K562 (cell line): ENCODE results near the gene PGP. TPM values are rescaled to one million over a fixed set of nuclear protein-coding genes. Genes with fewer than 3 reads are reported as not detected.

Experiments used
- ATAC-seq: fragments of 200-7000 bp; cut with Tn5 transposase; 3 replicates; pipeline ENCODE4 v1.9.1; 2020; ENCODE audit warnings: moderate library complexity
- BruUV-seq: library from RNA; stranded (reverse); fragments of 400-500 nt; replicated peaks from 2 replicates; lab custom pipeline; 2021; lab: Mats Ljungman, UMichigan
- CTCF ChIA-PET: fragments of 300-600 bp; formaldehyde crosslinking; extraction: SDS; loops from one replicate; lab custom pipeline; 2021; ENCODE audit warnings: low intra/inter-chr PET ratio; lab: Yijun Ruan, JAX
- POLR2A ChIA-PET: fragments of 300-600, 350-650 bp; sonication (Branson Sonifier 250); formaldehyde crosslinking; extraction: SDS; loops from one replicate; lab custom pipeline; 2021; ENCODE audit warnings: antibody characterized with exemption, inconsistent platforms; lab: Yijun Ruan, JAX
- DNase-seq, 4 experiments: peaks; one replicate each; pipeline versions ENCODE4 v3.0.0 to v3.0.0-alpha.2; 2011 to 2018; ENCODE audit warnings: low spot score in 3 of 4, mixed read lengths in 3 of 4; ENCODE audit errors: extremely low read depth in 1 of 4
- FAIRE-seq: peaks from 2 replicates; lab custom pipeline; 2011; peaks lifted over from hg19 to GRCh38; lab: Jason Lieb, UNC
- H2AFZ ChIP-seq: 2 replicates; pipeline ENCODE4 v1.6.0; 2011; ENCODE audit warnings: low read depth, low read length, control low read depth, inconsistent platforms
- H3K27ac ChIP-seq: fragments of 200-600 bp; 3 replicates; pipeline ENCODE4 v1.8.0; 2011; ENCODE audit warnings: low read depth, mild to moderate bottlenecking, control low read depth, inconsistent platforms, low read length, moderate library complexity, mixed read lengths; ENCODE audit errors: extremely low read depth
- H3K27me3 ChIP-seq, 2 experiments: fragments of 300-600 bp in 1 of 2; 2 replicates in 1 of 2; 3 replicates in 1 of 2; pipeline versions ENCODE4 v1.6.0 to v1.8.0; 2011; ENCODE audit warnings: inconsistent platforms in 2 of 2, low read length in 2 of 2, mild to moderate bottlenecking in 1 of 2, mixed read lengths in 1 of 2, moderate library complexity in 1 of 2; ENCODE audit not compliant: control insufficient read depth in 2 of 2, insufficient read depth in 2 of 2
- H3K36me3 ChIP-seq: fragments of 300-600 bp; 3 replicates; pipeline ENCODE4 v1.8.0; 2011; ENCODE audit warnings: mild to moderate bottlenecking, low read length, inconsistent platforms; ENCODE audit not compliant: control insufficient read depth, insufficient read depth
- H3K4me1 ChIP-seq, 2 experiments: fragments of 200-600 bp in 1 of 2; replicated peaks in 1 of 2; 2 replicates in 1 of 2; 3 replicates in 1 of 2; pipeline versions ENCODE4 v1.5.1 to v1.8.0; 2011; ENCODE audit warnings: inconsistent platforms in 2 of 2, low read length in 2 of 2, mild to moderate bottlenecking in 1 of 2, mixed read lengths in 1 of 2, moderate library complexity in 1 of 2; ENCODE audit not compliant: control insufficient read depth in 2 of 2, insufficient read depth in 2 of 2
- H3K4me2 ChIP-seq: 2 replicates; pipeline ENCODE4 v1.6.1; 2011; ENCODE audit warnings: low read length, control low read depth, inconsistent platforms, mixed read lengths; ENCODE audit not compliant: insufficient read depth
- H3K4me3 ChIP-seq: fragments of 200-600 bp; sonication (generic), shearing (Covaris generic); 2 replicates; pipeline ENCODE4 v1.5.1; 2016; ENCODE audit warnings: control low read depth, inconsistent platforms
- H3K79me2 ChIP-seq: fragments of 200-600 bp; 3 replicates; pipeline ENCODE4 v1.8.0; 2011; ENCODE audit warnings: low read length, inconsistent platforms; ENCODE audit not compliant: control insufficient read depth, insufficient read depth
- H3K9ac ChIP-seq, 2 experiments: 2 replicates each; pipeline versions ENCODE4 v1.6.0 to v1.6.1; 2011; ENCODE audit warnings: low read depth in 2 of 2, low read length in 2 of 2, control low read depth in 1 of 2, inconsistent platforms in 1 of 2, mild to moderate bottlenecking in 1 of 2, mixed read lengths in 1 of 2; ENCODE audit not compliant: insufficient read depth in 1 of 2
- H3K9me1 ChIP-seq: one replicate; pipeline ENCODE4 v1.6.0; 2011; ENCODE audit warnings: inconsistent platforms, mild to moderate bottlenecking, low read length, moderate library complexity; ENCODE audit not compliant: control insufficient read depth, insufficient read depth
- H3K9me3 ChIP-seq: replicated peaks from 2 replicates; pipeline ENCODE4 v1.5.1; 2011; ENCODE audit warnings: low read depth, low read length, inconsistent platforms; ENCODE audit not compliant: control insufficient read depth, insufficient read depth
- H4K20me1 ChIP-seq: replicated peaks from 2 replicates; pipeline ENCODE4 v1.6.1; 2011; ENCODE audit warnings: low read length, inconsistent platforms, mixed read lengths; ENCODE audit not compliant: control insufficient read depth, insufficient read depth
- EWSR1 ChIP-seq: fragments of 450-650 bp; IDR thresholded peaks from 2 replicates; pipeline ENCODE4 v1.6.1; 2018; ENCODE audit warnings: borderline replicate concordance, mild to moderate bottlenecking, low read depth, moderate library complexity; ENCODE audit not compliant: partially characterized antibody
- KLF13 ChIP-seq: fragments of 450-650 bp; IDR thresholded peaks from 2 replicates; pipeline ENCODE4 v1.6.1; 2016; ENCODE audit warnings: missing genetic modification characterization, low read depth, mild to moderate bottlenecking, missing compliant biosample characterization, moderate library complexity, borderline replicate concordance
- POLR2A ChIP-seq: fragments of 450-650 bp; conservative IDR thresholded peaks from 2 replicates; pipeline ENCODE4 v1.6.1; 2016
- SPI1 ChIP-seq: IDR thresholded peaks from 2 replicates; pipeline ENCODE4 v1.6.1; 2011; ENCODE audit warnings: low read depth, low read length, control low read depth, borderline replicate concordance
- TFAP4 ChIP-seq: sonication (generic); formaldehyde crosslinking; IDR thresholded peaks from 2 replicates; pipeline ENCODE4 v1.8.0; 2022; ENCODE audit warnings: missing genetic modification reagents, mild to moderate bottlenecking, moderate library complexity, borderline replicate concordance
- TRIM24 ChIP-seq, 2 experiments: fragments of 450-650 bp; IDR thresholded peaks; 2 replicates each; pipeline ENCODE4 v1.6.1; 2016
- ZNF780A ChIP-seq: fragments of 250-450 bp; sonication (Bioruptor Pico); IDR thresholded peaks from 2 replicates; pipeline ENCODE4 v1.5.0; 2021; ENCODE audit warnings: mild to moderate bottlenecking
- WGBS: fragments of 100-300 bp; shearing (Covaris generic); methylation state at CpG from one replicate; pipeline ENCODE4 v1.1.6; 2016; ENCODE audit warnings: low coverage, mixed read lengths; ENCODE audit not compliant: insufficient coverage; ENCODE audit errors: missing lambda C conversion rate; 5-methylcytosine and 5-hydroxymethylcytosine counted together
- in situ Hi-C: fragments of 300-500 bp; cut with MboI; formaldehyde crosslinking; loops from 4 replicates; pipeline ENCODE4 v1.15.0; 2018; ENCODE audit warnings: inconsistent platforms, mixed read lengths
- intact Hi-C: fragments of 100-400 bp; cut with micrococcal nuclease; formaldehyde crosslinking; loops from 2 replicates; pipeline ENCODE4 v1.14.2; 2022
- polyA plus RNA-seq, 8 experiments: library from polyadenylated mRNA; depleted of rRNA in 4 of 8; stranded (reverse) in 5 of 8; unstranded in 3 of 8; fragments of >200 nt; fragmentation: Nextera tagmentation in 2 of 8; fragmentation: Illumina TruSeq in 1 of 8; extraction: Ambion mirVana in 2 of 8; extraction: Trizol in 1 of 8; gene quantifications; 2 replicates each; pipeline versions ENCODE4 v1.2.1 to v1.2.3, GENCODE V29; 2011 to 2014; ENCODE audit warnings: inconsistent platforms in 1 of 8, missing spikeins in 1 of 8
- total RNA-seq, 7 experiments: library from RNA; depleted of rRNA in 6 of 7; stranded (reverse); fragments of >200 nt in 6 of 7; fragmentation: Illumina TruSeq in 2 of 7; extraction: Trizol in 2 of 7; gene quantifications; 2 replicates each; pipeline versions ENCODE4 v1.2.1 to v1.2.3, GENCODE V29; 2011 to 2021; ENCODE audit warnings: low replicate concordance in 1 of 7

Gene PGP
- total and polyA plus RNA-seq, 9 of the 15 experiments (the other 6 are each of a cell fraction or from before 2014, with no cell fraction given): 1.1 to 57.6 (median 19.6) TPM

- 0 out of 2 replicates have a peak, but pooled peaks have one; percentile 27 for TF ChIP-seq TFAP4 (CRISPR knock-in tag)
Observed at GRCh38 chr16:2243031-2243528, 28.4 kb upstream of the PGP start (continued).

GRCh38 chr16:2242598-2242997 lies 28.0 kb upstream of the PGP start:
- ATAC-seq (peak; percentile 5; the same call in 1 of the 3 replicates), DNase-seq (peak in 1 of 4 experiments; percentile 21), FAIRE-seq (no peak)
- in situ Hi-C loops: no loop called here
- no peak overlapping the region for H3K4me2 ChIP-seq
- no peak for TF ChIP-seq EWSR1
- TF ChIP-seq TRIM24 (IDR thresholded peaks at IDR 0.05): no peak
- 0 out of 2 replicates have a peak, but pooled peaks have one; percentile 23 for TF ChIP-seq POLR2A
- peak; percentile 79; the same call in 1 of the 2 replicates for TF ChIP-seq KLF13
- peak; percentile 73 for TF ChIP-seq SPI1
- no peak for TF ChIP-seq ZNF780A (CRISPR knock-in tag)
- H3K4me3 ChIP-seq: no peak overlapping the region
- 66% methylated on average over 11 of the region's 11 CpGs for WGBS
- H3K27ac ChIP-seq: no peak overlapping the region
- no peaks in the 10 kb centered on the region for H3K9me1 ChIP-seq
- H3K27me3 ChIP-seq: no peaks in the 10 kb centered on the region
- POLR2A ChIA-PET: interaction anchor here (0.6 to 6.6 kb wide), 3 partner anchors 9 to 18 kb away, joined by 4 to 39 read pairs (median 19); partner anchors contain the start of gene ECI1
- intact Hi-C loops: no loop called here
- H2AFZ ChIP-seq: no peak overlapping the region
- CTCF ChIA-PET: no interaction called here
- no peaks in the 10 kb centered on the region for H4K20me1 ChIP-seq
- H3K4me1 ChIP-seq: peaks cover 0 to 51% of the 10 kb centered on the region in 2 experiments; a peak in 2 of 5 replicates
- peak overlapping the region in 1 of 2 experiments; percentile 68; a peak in 1 of 4 replicates for H3K9ac ChIP-seq
- no TSS peak for BruUV-seq
- no peaks in the 10 kb centered on the region for H3K9me3 ChIP-seq
- peaks cover 11% of the 10 kb centered on the region for H3K79me2 ChIP-seq
- H3K36me3 ChIP-seq: peaks cover 73% of the 10 kb centered on the region; the same call in 2 of the 3 replicates
